GM18507 (cell line): ENCODE data around the gene HS6ST2.
"Not testable (repeated sequence)": the region's sequence is repeated elsewhere in the genome, so short reads cannot be mapped to it uniquely, and the experiment has no call there.

Experiments
- DNase-seq: peaks from one replicate; pipeline ENCODE4 v3.0.0; 2011; ENCODE audit warnings: low read depth; ENCODE audit not compliant: insufficient read length; ENCODE audit errors: extremely low spot score
- FAIRE-seq: peaks from 2 replicates; lab custom pipeline; 2011; peaks lifted over from hg19 to GRCh38; lab: Jason Lieb, UNC

The HS6ST2 gene

DNA sequence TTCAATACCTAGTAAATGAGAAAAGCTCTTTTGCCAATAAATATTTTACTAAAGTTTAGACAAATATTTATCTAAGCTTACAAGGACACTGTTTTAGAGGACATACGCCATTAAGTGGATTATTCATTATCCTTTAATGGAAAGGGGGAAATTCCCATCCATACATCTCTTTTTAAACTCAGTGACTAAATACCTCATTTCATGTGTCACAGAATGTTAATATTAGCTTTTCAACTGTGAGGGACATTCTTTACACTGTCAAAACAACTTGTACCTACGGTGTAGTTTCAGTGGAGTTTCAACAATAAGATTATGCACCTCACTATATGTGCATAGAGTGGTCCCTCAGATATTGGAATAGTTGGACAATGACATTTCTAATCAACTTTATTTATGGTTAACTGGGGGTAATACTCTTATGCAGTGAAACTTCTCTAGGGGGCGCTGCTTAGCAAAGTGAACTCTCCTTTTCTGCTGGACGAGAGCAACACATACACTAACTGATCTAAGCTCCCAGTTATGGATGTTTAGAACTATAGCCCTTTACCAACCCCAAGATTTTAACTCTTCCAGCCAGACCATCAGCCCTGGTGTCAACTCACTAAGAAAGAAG is 9.7 kb downstream of the HS6ST2 start:
- FAIRE-seq (no peak), DNase-seq (no peak)

- FAIRE-seq: not testable (repeated sequence)
Observed at GRCh38 chrX:132945055-132945599, 13.3 kb downstream of the HS6ST2 start.

DNA sequence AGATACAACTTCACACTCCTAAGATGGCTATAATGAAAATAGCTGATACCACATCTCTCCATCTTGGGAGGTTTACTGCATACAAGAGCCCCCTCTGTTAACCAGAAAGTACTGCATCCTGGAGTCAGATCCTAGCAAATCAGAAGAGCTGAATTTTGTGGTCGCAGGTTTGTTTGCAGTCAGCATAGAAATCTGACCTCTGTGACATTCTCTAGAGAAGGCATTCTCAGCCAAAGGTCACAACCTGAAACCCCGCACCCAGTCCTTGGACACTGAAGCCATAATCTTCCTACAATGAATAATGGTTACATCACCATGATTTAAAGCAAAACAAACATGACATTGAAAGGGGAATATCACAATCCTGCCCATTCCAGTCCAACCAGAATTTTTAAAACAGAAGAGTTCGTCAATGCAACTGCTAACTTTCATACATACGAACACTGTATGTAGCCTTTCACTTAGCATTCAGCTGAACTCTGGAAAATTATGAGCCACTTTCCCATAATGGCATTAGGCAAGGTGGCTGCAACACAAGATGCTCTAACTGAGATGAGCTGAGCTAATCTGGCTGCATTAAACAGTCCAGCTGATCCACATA is 17.6 kb downstream of the HS6ST2 start:
- FAIRE-seq (no peak), DNase-seq (no peak)

More at GRCh38 chrX:132945055-132945599, 13.3 kb downstream of the HS6ST2 start:
- not testable (repeated sequence) for DNase-seq

DNA sequence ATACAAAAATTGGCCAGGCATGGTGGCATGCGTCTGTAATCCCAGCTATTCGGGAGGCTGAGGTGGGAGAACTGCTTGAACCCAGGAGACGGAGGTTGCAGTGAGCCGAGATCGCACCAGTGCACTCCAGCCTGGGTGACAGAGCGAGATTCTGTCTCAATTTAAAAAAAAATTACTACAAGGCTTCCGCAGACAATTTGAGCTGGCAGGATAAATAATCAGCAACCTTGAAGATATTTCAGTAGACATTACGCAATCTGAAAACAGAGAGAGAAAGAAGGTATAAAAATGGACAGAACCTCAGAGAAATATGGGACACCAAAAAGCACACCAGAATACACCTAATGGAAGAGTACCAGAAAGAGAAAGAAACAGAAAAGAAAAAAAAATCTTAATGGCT is 25.3 kb downstream of the HS6ST2 start:
- FAIRE-seq (no peak), DNase-seq (no peak)

DNA sequence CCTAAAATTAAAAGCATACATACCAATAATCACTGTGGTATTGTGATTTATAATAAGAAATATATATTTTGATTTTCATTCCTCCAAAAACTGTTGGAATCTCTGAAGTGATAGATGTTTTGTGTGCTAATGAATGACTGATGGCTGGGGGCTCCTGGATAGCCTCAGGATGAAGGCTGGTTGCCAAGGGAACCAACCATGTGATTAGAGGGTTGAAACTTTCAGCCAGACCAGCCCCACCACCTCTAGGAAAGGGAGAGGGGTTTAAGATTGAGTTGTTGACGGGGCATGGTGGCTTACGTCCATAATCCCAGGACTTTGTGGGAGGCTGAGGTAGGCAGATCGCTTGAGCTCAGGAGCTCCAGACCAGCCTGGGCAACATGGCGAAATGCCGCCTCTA is 34.0 kb downstream of the HS6ST2 start:
- FAIRE-seq (no peak), DNase-seq (no peak)

- FAIRE-seq: no peak
Observed at GRCh38 chrX:132918523-132918922, 39.9 kb downstream of the HS6ST2 start.

DNA sequence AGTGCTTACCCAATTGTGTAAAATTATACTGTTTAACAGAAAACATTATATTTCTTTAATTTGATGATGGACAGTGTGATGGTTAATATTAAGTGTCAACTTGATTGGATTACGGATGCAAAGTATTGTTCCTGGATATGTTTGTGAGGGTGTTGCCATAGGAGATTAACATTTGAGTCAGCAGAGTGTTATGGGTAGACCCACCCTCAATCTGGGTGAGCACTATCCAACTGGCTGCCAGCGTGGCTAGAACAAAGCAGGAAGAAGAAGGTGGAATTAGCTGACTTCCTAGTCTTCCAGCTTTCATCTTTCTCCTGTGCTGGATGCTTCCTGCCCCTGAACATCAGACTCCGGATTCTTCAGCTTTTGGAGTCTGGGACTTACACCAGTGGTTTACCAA is 42.1 kb downstream of the HS6ST2 start:
- FAIRE-seq: no peak
- no peak for DNase-seq

More at GRCh38 chrX:132918523-132918922, 39.9 kb downstream of the HS6ST2 start:
- DNase-seq: no peak

DNA sequence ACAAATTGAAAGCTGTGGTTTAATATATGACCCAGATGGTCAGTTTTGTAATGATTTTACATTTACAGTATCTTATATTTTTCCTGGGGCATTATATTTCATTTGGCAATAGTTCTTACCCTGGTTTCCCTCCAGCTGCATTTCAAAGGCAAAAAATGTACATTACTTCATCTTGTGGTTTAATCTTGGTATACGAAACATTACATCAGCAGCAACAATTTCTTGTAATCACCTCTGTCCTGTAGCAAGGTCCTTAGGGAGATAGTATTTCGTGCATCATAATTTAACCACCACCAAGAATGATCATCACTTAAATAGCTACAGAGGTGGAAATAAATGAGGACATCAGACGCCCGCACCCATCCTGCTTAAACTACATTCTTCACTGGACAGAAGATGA is 48.8 kb downstream of the HS6ST2 start:
- DNase-seq: no peak
- FAIRE-seq: no peak

DNA sequence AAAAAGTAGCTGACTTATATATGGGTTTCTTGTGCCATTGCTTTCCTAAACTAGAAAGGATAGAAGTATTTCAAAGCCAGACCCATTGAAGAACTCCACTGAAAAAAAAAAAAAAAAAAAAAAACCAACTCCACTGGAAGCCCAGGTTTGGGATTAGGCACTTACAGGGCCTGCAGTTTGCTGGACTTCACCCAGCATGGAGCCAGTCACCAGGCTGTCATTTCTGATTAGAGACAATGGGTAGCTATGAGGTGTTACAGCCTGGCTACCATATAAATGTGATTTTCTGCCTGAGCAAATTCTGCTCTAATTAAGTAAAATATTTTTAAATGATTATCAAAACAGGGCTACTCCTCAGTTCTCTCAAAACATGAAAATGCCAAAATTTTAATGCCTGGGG is 49.5 kb downstream of the HS6ST2 start:
- DNase-seq: no peak
- no peak for FAIRE-seq

GRCh38 chrX:132900633-132901293 is 57.7 kb downstream of the HS6ST2 start:
- FAIRE-seq (no peak), DNase-seq (no peak)

DNA sequence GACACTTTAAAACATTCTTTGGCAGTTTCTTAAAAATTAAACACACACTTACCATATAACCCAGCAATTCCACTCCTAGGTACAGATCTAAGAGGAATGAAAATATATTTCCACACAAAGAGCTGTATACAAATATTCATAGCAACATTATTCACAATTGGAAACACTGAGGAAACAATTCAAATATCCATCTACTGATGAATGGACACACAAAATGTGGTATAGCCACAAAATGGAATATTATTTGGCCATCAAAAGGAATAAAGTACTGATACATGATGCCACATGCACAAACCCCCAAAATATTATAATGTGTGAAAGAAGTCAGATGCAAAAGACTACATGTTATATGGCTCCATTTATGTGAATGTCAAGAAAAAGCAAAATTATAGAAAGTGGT is 70.9 kb downstream of the HS6ST2 start:
- no peak for DNase-seq
- no peak for FAIRE-seq

DNA sequence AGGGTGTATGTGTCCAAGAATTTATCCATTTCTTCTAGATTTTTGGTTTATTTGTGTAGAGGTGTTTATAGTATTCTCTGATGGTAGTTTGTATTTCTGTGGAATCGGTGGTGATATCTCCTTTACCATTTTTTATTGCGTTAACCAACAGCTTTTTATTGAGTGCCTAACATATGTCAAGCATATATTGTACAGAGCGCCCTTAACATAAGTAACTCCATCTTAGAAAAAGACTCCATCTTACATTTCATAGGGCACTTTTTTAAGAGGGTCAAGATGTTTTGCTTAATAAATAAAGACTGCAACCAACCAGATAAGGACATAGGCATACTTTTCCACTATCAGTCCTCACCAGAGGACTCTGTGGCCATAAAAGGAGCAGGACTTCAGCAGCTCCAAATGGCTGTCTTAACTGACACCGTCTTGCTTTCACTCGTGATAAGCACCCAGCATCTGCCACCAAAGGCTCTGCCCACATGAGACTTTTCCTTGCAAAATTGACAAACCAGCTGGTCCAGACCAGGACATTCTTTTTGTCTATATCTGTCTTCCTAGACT is 75.0 kb downstream of the HS6ST2 start:
- FAIRE-seq: no peak

GRCh38 chrX:132880753-132881152 is 77.7 kb downstream of the HS6ST2 start:
- FAIRE-seq: not testable (repeated sequence)

More for the DNA sequence above, 75.0 kb downstream of the HS6ST2 start:
- no peak for DNase-seq

GRCh38 chrX:132877954-132878536 is 80.4 kb downstream of the HS6ST2 start:
- FAIRE-seq (no peak), DNase-seq (no peak)

More at GRCh38 chrX:132880753-132881152, 77.7 kb downstream of the HS6ST2 start:
- not testable (repeated sequence) for DNase-seq

DNA sequence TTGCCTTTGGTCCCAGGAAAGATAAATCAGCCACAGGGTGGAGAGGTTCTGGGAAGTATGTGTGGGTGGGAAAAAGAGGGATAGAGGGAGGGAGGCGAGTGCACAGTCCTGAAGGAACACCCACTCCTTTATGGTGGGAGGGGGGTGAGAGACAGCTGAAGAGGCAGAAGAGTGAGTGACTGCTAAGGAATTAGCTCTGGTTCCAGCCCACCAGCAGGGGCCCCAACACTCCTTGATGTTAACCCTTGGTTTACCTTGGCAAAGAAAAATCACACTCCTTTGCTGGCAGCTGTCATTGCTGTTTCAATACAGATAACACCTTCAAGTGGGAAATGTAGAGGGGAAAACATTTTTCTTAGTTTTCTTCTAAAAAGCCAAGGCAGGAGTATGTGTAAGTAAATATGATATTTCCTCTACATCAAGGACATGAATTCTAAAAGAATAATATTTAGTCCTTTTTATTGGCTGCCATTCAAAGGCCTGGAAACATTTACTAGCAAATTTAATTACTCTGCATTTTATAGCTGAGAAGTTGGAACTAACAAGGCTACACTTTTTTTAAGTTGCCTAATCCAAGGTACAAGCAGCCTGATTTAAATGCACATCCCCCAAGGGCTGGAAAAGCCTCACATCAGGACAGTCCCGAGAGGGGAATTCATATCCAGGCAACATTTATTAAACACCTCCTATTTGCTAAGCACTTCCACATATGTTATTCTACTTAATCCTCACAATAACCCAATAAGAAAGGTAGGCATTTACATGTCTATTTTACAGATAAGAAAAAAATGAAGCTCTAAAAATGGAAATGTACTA is 81.7 kb downstream of the HS6ST2 start:
- no peak for FAIRE-seq
- no peak for DNase-seq

- FAIRE-seq (no peak), DNase-seq (no peak)
Observed at GRCh38 chrX:132875650-132876522, 82.5 kb downstream of the HS6ST2 start.

DNA sequence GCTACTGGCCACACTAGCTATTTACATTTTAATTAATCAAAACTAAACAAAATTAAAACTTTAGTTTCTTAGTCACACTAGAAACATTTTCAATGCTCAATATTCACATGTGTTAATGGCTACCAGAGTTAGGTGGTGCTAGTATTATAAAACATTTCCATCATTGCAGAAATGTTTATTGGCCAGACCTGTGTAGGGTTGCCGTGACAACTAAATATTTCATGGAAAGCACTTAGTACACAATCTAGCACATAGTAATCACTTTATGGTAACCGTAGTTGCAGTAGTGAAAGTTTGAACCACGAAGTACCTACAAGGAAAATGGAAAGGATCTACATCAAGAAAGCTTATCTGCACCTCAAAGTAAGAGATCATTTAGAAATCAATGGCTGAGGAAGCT is 95.9 kb downstream of the HS6ST2 start:
- no peak for FAIRE-seq
- DNase-seq: no peak

GRCh38 chrX:132861076-132861475 is 97.4 kb downstream of the HS6ST2 start:
- no peak for FAIRE-seq
- DNase-seq: no peak
